IPS-18a (cell line): ENCODE data around the gene MEGF8.
"Not testable (repeated sequence)": the region's sequence is repeated elsewhere in the genome, so short reads cannot be mapped to it uniquely, and the experiment has no call there.

Source experiments
- H3K27ac ChIP-seq: one replicate; pipeline ENCODE4 v1.5.1; 2013; ENCODE audit warnings: low read length
- H3K27me3 ChIP-seq: one replicate; pipeline ENCODE4 v1.6.1; 2013; ENCODE audit warnings: mild to moderate bottlenecking, low read length; ENCODE audit not compliant: control insufficient read depth, insufficient read depth
- H3K36me3 ChIP-seq: one replicate; pipeline ENCODE4 v1.6.1; 2013; ENCODE audit warnings: low read depth, low read length; ENCODE audit not compliant: control insufficient read depth
- H3K4me1 ChIP-seq: one replicate; pipeline ENCODE4 v1.6.1; 2013; ENCODE audit warnings: low read depth, low read length; ENCODE audit not compliant: control insufficient read depth
- H3K4me3 ChIP-seq: one replicate; pipeline ENCODE4 v1.5.1; 2013; ENCODE audit warnings: low read length
- H3K9ac ChIP-seq: one replicate; pipeline ENCODE4 v1.6.1; 2013; ENCODE audit warnings: mild to moderate bottlenecking, low read length, moderate library complexity
- H3K9me3 ChIP-seq: one replicate; pipeline ENCODE4 v1.6.1; 2013; ENCODE audit warnings: low read depth, low read length; ENCODE audit not compliant: control insufficient read depth

The MEGF8 gene

DNA sequence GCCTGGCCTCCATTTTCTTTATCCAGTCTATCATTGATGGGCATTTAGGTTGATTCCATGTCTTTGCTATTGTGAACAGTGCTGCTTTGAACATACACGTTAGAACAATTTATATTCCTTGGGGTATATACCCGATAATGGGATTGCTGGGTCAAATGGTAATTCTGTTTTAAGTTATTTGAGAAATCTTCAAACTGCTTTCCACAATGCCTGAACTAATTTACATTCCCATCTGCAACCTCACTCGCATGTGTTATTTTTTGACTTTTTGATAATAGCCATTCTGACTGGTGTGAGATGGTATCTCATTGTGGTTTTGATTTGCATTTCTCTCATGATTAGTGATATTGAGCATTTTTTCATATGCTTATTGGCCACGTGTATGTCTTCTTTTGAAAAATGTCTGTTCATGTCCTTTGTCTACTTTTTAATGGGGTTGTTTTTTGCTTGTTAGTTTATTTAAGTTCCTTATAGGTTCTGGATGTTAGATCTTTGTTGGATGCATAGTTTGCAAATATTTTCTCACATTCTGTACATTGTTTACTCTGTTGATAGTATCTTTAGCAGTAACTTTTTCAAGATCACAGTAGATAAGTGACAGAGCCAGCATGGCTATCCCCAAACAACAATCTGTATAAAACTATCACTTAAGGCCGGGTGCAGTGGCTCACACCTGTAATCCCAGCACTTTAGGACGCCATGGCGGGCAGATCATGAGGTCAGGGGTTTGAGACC lies 13.9 kb downstream of the MEGF8 start:
- H3K27ac ChIP-seq = not testable (repeated sequence)

DNA sequence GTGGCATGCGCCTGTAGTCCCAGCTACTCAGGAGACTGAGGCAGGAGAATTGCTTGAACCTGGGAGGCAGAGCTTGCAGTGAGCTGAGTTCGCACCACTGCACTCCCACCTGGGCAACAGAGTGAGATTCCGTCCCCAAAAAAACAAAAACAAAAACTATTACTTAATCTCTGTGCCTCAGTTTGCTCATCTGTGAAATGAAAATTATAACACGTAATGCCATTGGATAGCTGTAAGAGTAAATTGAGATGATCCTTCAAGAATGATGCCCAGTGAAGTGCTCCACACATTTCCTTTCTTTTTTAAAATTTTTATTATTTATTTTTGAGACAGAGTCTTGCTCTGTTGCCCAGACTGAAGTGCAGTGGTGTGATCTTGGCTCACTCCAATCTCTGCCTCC lies 14.5 kb downstream of the MEGF8 start:
- H3K27ac ChIP-seq, H3K36me3 ChIP-seq, H3K27me3 ChIP-seq, H3K4me3 ChIP-seq, H3K9me3 ChIP-seq, H3K9ac ChIP-seq, H3K4me1 ChIP-seq: not testable (repeated sequence)

More for the DNA sequence above, 13.9 kb downstream of the MEGF8 start:
- H3K9ac ChIP-seq, H3K4me3 ChIP-seq, H3K27me3 ChIP-seq, H3K4me1 ChIP-seq, H3K36me3 ChIP-seq, H3K9me3 ChIP-seq: not testable (repeated sequence)

DNA sequence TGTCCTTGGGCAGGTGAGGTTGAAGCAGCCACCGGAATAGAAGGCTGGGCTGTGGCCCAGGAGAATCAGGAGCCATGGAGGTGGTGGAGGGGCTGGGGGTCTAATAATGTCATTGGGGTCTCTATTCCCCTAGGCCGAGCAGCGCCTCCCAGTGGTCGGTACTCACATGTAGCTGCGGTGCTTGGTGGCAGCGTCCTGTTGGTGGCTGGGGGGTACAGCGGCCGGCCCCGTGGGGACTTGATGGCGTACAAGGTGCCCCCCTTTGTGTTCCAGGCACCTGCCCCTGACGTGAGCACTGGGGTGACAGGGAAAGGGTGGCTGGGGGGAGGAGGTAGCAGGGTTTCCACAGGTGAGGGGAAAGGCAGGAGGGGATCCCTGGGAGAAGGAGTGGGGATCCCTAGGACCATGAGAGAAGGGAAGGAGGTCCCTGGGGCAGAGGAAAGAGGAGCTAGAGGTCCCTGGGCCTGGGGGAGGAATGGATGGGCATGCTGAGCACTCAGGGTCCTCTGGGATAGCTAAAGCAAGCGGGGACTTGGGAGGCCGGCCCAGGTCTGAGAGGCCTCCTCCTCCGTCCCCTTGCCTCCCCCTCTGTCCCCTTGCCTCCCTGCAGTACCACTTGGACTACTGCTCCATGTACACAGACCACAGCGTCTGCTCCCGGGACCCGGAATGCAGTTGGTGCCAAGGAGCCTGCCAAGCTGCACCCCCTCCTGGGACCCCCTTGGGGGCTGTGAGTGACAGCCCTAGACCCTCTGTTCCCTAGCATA lies 18.1 kb downstream of the MEGF8 start:
- H3K36me3 ChIP-seq = no peaks in the 10 kb centered on the region

DNA sequence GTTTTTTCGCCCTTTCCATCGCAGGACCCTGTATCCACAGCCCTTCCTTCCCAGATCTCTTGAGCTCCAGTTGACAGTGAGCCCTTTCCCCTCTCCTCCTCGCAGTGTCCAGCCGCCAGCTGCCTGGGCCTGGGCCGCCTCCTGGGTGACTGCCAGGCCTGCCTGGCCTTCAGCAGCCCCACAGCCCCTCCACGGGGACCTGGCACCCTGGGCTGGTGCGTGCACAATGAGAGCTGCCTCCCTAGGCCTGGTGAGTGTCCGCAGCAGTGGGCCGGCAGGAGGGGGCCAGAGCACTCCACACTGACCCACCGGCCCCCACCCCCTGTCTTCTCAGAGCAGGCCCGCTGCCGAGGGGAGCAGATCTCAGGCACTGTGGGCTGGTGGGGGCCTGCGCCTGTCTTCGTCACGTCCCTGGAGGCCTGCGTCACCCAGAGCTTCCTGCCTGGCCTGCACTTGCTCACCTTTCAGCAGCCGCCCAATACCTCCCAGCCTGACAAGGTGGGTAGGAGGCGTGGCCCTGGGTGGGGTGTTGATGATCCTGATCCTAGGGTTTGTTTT lies 19.0 kb downstream of the MEGF8 start:
- H3K4me1 ChIP-seq = no peaks in the 10 kb centered on the region
- H3K36me3 ChIP-seq = no peaks in the 10 kb centered on the region
- no peaks in the 10 kb centered on the region for H3K9me3 ChIP-seq
- H3K4me3 ChIP-seq = no peak overlapping the region
- no peaks in the 10 kb centered on the region for H3K27me3 ChIP-seq
- H3K27ac ChIP-seq = no peak overlapping the region
- no peak overlapping the region for H3K9ac ChIP-seq

More for the DNA sequence above, 18.1 kb downstream of the MEGF8 start:
- no peak overlapping the region for H3K27ac ChIP-seq
- H3K4me3 ChIP-seq = no peak overlapping the region
- no peaks in the 10 kb centered on the region for H3K9me3 ChIP-seq
- H3K4me1 ChIP-seq = no peaks in the 10 kb centered on the region
- H3K9ac ChIP-seq = no peak overlapping the region
- no peaks in the 10 kb centered on the region for H3K27me3 ChIP-seq

DNA sequence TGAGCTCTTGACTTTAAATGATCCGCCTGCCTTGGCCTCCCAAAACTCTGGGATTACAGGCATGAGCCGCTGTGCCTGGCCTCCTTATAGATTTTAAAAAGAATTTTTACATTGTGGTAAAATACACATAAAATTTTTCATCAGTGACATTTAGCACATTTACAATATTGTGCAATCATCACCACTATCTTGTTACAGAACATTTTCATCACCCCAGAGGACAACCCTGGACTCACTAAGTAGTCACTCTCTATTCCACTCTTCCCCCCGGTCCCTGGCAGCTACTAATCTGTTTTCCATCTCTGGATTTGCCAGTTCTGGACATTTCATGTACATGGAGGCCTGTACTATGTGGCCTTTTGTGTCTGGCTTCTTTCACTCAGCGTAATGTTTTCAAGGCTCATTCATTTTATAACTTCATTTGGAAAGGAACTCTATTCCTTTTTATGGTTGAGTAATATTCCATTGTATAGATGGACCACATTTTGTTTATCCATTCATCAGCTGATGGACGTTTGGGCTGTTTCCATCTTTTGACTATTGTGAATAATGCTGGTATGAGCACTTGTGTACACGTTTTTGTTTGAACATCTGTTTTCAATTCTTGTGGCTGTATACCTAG lies 19.9 kb downstream of the MEGF8 start:
- Histone ChIP-seq H3K36me3 (no peaks in the 10 kb centered on the region), H3K27me3 (no peaks in the 10 kb centered on the region), H3K9ac (no peak overlapping the region), H3K4me1 (no peaks in the 10 kb centered on the region), H3K27ac (no peak overlapping the region), H3K9me3 (no peaks in the 10 kb centered on the region), H3K4me3 (no peak overlapping the region)

DNA sequence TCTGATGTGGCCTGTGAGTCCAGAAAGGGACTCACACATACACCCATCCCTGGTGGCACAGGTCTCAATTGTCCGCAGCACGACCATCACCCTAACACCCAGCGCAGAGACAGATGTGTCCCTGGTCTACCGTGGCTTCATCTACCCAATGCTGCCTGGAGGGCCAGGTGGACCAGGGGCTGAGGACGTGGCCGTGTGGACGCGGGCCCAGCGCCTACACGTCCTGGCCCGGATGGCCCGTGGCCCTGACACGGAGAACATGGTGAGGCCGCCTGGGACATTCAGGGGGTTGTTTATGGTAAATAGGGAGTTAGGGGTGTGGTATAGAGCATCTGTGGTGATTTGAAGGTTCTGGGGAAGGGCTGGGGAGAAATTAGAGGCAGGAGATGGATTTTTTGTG lies 22.8 kb downstream of the MEGF8 start:
- H3K36me3 ChIP-seq = peaks cover 3% of the 10 kb centered on the region
- H3K27ac ChIP-seq = no peak overlapping the region
- H3K9me3 ChIP-seq = no peaks in the 10 kb centered on the region
- no peaks in the 10 kb centered on the region for H3K4me1 ChIP-seq
- no peak overlapping the region for H3K4me3 ChIP-seq
- H3K9ac ChIP-seq = no peak overlapping the region
- no peaks in the 10 kb centered on the region for H3K27me3 ChIP-seq

DNA sequence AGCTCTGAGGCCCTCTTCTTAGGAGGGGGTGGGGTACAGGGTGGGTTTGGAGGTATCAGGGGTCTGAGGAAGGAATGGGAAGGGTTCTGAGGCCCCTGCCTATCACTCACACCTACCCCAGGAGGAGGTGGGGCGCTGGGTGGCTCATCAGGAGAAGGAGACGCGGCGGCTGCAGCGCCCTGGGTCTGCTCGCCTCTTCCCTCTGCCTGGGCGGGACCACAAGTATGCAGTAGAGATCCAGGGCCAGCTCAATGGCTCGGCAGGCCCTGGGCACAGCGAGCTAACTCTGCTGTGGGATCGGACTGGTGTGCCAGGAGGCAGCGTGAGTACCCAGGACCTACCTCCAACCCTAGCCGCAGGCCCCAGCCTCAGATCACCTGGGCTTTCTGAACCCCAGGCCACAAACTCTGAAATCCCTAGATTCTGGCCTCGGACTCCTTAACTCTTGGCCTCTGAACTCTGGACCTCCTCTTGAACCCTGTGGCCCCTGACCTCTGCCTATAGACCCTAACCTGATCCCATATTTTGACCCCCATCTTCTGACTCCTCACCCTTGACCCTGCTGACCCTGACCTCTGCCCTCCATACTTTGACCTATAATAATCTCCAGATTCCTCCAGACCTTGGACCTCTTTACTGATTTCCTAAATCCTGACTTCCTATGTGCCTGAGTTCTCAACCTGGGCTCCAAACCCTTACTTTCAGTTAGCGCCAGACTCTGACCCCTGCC lies 24.1 kb downstream of the MEGF8 start:
- Histone ChIP-seq H3K4me3 (no peak overlapping the region), H3K27me3 (no peaks in the 10 kb centered on the region), H3K9ac (no peak overlapping the region), H3K36me3 (peaks cover 3% of the 10 kb centered on the region), H3K4me1 (no peaks in the 10 kb centered on the region), H3K9me3 (no peaks in the 10 kb centered on the region), H3K27ac (no peak overlapping the region)

DNA sequence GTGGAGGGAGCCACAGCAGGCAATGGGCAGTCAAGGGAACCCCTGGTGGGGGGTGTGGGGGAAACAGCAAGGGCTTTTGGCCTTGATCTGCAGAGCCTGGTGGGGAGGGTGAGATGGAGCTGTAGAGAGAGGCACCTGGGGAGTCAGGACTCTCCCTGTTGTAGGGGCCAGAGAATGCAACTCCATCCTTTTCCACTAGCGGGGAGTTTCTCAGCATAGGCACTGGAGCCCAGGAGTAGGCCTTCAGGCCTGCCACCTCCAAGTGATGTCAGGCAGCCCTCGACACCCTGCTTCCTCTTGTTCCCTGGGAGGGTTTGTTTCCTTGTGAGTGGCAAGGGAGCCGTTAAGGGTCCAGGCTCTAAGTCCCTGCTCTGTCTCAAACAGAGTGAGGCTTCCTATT lies 25.0 kb downstream of the MEGF8 start:
- H3K36me3 ChIP-seq = peaks cover 3% of the 10 kb centered on the region
- no peaks in the 10 kb centered on the region for H3K9me3 ChIP-seq
- H3K27ac ChIP-seq = no peak overlapping the region
- no peaks in the 10 kb centered on the region for H3K4me1 ChIP-seq
- H3K9ac ChIP-seq = no peak overlapping the region
- no peaks in the 10 kb centered on the region for H3K27me3 ChIP-seq
- H3K4me3 ChIP-seq = no peak overlapping the region

DNA sequence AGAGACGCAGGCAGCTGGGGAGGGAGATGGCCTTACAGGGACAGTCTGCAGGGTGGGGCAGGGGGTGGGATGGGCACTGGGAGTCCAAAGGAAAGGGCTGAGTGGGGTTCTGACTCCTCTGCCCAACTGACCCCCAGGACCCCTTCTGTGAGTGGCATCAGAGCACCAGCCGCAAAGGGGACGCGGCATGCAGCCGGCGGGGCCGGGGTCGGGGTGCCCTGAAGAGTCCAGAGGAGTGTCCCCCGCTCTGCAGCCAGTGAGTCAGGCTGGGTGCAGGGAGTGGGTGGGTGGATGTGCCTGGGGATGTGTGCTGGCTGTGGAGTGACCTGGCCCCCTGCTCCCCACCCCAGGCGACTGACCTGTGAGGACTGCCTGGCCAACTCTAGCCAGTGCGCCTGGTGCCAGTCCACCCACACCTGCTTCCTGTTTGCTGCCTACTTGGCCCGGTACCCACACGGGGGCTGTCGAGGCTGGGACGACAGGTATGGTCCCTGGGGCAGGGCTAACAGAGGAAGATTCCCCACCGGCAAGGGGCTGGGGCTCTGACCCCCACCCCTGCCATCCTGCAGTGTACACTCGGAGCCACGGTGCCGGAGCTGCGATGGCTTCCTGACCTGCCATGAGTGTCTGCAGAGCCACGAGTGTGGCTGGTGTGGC lies 25.8 kb downstream of the MEGF8 start:
- Histone ChIP-seq H3K27me3 (no peaks in the 10 kb centered on the region), H3K4me1 (no peaks in the 10 kb centered on the region), H3K4me3 (no peak overlapping the region), H3K36me3 (peaks cover 6% of the 10 kb centered on the region), H3K9me3 (no peaks in the 10 kb centered on the region), H3K9ac (no peak overlapping the region), H3K27ac (no peak overlapping the region)

DNA sequence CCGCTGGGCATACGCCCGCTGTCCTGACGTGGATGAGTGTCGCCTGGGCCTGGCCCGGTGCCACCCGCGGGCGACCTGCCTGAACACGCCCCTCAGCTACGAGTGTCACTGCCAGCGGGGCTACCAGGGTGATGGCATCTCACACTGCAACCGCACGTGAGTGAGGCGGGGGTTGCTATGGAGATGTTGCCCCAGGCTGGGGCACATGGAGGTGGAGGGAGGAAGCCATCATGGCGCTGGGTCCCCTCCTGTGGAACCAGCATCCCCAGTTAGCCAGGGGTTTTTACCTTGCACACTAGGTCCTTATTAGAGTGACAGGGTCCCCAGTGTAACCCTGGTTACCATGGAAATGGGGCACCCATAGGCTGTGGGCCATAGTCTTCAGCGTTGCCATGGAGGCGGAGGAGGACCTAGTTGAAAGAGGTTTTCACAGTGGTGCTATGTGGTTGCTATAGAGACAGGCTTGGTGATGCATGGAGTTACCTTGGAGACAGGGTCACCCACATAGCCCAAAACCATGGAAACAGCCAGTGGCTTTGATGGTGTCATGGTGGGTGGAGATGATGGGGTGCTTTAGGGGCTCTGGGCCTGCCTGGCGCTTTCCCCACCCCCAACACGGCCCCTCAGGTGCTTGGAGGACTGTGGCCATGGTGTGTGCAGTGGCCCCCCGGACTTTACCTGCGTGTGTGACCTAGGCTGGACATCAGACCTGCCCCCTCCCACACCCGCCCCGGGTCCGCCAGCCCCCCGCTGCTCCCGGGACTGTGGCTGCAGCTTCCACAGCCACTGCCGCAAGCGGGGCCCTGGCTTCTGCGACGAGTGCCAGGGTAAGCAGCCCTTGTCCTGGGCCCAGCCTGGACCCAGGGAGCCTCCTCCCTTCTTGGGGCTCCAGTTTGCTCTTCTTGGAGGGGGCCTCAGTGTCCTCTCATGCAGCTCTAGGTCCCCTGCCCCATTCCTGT lies 27.1 kb downstream of the MEGF8 start:
- H3K4me3 ChIP-seq = no peak overlapping the region
- H3K9ac ChIP-seq = no peak overlapping the region
- no peaks in the 10 kb centered on the region for H3K9me3 ChIP-seq
- no peaks in the 10 kb centered on the region for H3K4me1 ChIP-seq
- H3K27me3 ChIP-seq = no peaks in the 10 kb centered on the region
- no peak overlapping the region for H3K27ac ChIP-seq
- peaks cover 11% of the 10 kb centered on the region for H3K36me3 ChIP-seq
